HG03439 (cell line): ENCODE data around the gene MSX2.

Source experiments
- ATAC-seq: cut with Tn5 transposase; IDR thresholded peaks from one replicate; pipeline ENCODE4 v1.9.1; 2021; ENCODE audit warnings: mild to moderate bottlenecking, moderate library complexity; ENCODE audit not compliant: unreplicated experiment

The MSX2 gene

DNA sequence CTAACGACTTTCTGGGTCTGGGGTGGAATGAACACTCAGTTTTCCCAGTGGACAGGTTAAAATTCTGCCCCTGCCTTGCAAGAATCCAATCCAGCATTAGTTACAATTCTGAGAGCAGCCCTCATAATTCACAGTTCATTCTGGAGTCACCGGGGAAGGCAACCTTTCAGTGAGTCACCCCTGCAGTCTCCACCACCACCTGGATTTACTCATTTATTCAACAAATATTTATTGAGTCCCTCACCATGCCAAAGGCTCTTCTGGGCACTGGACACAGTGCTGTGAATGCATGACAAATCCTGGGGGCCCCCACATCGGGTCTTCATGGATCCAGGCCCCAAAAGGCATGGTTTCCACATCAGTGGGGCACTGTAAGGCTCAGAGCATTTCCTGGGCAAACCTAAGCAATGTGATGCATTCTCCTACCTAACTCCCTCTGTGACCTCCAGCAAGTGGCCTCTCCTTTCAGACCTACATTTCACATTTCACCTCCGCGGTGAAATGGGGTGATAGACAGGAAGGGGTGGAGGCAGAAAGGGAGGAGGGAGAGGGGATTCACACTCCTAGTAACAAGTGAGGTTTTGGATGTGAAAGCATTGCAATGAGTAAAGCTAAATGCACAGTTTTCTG is 6.4 kb upstream of the MSX2 start:
- no peak for ATAC-seq

GRCh38 chr5:174718880-174719610 is 5.3 kb upstream of the MSX2 start:
- no peak for ATAC-seq

DNA sequence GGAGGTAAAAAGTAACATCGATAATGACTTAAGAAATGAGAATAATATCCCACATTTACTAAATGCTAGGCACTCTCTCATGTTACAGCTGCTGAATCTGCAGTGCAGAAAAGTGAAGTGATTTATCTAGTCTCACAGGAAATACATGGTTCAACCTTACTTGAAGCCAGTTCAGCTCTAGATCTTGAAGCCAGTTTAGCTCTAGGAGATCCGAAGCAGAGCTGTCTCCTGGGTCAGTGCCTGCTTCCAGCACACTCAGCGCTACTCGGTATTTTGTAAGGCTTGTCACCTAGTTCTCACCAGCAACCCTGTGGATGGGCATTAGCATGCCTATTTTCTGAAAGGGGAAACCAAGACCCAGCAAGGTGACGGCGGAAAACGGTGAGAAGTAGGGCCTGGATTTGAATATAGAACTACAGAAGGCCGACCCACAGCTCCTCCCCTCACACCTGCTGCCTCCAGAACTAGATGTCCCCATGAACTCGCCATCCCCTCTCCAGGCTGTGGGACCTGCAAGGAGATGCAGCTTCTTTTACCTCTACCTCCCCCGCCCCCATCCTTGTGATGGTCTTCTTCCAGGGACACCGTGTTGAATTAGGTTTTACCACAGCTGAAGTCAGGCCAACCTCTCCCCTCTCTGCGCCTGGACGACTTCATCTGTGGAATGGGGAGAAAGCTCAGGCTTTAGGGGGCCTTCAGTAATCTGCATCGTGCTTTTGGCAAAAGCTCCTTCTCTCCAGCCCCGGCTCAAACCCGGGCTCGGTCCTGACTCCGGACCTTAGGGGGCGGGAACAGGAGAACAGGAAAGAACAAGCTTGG is 4.4 kb upstream of the MSX2 start:
- ATAC-seq, result no peak

- ATAC-seq, result no peak
Measured at GRCh38 chr5:174720612-174721529, 3.5 kb upstream of the MSX2 start.

- ATAC-seq, result no peak
Measured at GRCh38 chr5:174721530-174722432, 2.6 kb upstream of the MSX2 start.

GRCh38 chr5:174722500-174722899 is 1.9 kb upstream of the MSX2 start:
- no peak for ATAC-seq

DNA sequence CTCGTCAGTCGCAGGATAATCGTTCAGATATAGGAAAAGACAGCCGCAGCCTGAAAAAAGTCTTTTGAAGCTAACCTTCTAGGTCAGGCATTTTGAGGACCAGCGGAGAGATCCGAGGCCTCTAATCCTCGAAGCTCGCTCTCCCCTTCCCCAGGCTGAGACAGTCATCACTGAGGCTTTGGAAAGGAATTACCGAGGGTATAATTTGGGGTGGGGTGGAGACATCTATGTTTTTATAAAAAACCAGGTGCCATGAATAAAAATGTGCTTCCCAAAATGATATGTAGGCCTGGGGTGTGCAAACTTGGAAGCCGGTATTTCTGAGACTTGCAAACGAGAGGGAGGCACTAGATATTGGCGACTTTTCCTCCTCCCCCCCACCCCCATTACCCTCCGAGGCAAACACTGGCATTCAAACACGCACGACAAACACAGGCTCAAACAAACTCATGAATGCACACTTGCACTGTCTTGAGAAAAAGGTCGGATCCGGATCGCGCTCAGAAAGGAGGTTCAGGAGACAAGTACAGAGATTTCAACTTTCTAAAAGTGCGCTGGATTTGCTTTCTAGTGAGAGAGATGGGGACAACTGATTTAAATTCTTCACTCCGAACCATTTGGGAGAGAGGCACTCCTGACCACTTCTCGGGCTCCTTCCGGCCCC is 935 bp upstream of the MSX2 start:
- no peak for ATAC-seq

DNA sequence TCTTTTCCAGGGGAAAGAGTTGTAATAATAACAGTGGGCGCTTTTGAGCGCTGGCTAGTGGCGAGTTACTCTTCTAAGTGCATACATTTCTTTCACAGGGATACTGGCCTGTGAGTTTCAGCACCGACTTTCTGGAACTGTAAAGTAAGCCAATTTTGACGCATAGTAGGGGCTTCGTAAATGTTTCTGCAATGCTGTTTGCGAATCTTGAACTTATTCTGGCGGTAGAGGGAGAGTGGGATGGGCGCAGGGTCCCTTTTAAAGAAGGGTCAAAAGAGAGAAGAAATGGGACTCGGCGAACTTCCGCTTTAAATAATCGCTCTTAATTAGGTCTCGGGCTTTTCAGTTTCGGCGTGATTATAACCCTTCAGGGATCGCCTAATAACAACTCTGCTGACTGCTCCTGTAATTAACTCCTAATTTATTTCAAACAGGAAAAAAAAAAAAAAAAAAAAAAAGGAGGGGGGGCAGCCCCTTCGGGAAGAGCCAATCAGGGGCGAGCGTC is 351 bp upstream of the MSX2 start:
- no peak for ATAC-seq

DNA sequence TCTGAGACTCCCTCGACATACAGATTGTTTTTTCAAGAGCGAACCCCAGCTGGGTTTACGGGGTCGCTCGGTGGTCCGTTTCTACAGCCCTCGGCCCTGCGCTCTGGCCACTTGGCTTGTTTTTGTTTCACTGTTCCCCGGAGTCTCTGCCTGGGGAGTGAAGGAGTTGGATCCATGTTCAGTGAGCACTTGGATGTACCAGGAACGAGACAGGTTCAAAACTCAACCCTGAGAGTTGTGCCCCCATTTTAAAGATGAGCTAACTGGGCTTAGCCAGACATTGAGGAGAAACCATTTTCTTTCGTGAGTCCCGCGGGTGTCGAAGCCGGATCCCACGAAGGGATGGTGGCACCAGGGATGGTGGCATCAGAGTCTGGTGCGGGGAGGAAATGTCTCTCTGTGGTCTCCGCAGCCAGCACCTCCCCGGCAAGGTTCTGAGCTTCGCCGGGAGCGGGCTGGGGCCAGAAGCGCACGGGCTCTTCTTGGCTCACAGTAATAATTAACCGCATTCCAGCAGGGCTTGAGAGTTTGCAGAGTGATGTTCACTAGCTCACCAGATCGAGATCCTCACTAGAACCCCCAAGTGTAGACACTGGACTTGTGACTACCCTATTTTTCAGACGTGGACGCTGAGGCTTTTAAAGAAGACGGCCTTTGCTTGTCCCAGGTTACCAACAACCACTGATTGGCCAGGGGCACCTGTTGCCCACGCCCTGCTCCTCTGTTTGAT is 1.0 kb downstream of the MSX2 start:
- ATAC-seq, result no peak

DNA sequence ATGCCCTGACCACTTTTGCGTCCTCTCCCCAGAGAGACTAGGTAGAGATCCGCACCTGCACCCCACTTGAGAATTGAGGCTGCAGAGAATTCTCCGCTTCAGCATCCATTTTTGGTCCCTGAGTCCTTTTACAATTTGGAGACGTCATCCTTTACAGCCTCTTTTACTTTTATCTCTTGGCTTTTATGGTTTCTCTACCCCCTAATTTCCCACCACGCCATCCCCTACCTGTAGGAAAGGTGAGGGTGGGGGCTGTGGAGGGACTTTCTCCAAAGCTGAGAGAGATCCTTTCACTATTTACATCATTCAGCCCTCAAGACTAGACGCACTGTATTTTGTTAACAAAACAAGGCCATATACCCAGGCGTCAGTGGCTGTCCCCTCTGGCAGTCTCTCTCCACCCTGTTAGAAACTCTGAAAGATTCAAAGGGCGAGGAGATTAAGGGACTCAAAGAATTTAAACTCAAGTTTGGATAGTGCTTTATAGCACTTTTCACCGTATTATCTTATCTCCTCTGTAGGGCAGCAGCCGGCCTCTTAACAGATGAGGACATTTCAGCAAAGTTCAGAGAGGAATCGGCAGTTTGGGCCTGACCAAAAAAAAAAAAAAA is 1.7 kb downstream of the MSX2 start:
- no peak for ATAC-seq

- no peak for ATAC-seq
Measured at GRCh38 chr5:174726916-174727793, 2.8 kb downstream of the MSX2 start.

DNA sequence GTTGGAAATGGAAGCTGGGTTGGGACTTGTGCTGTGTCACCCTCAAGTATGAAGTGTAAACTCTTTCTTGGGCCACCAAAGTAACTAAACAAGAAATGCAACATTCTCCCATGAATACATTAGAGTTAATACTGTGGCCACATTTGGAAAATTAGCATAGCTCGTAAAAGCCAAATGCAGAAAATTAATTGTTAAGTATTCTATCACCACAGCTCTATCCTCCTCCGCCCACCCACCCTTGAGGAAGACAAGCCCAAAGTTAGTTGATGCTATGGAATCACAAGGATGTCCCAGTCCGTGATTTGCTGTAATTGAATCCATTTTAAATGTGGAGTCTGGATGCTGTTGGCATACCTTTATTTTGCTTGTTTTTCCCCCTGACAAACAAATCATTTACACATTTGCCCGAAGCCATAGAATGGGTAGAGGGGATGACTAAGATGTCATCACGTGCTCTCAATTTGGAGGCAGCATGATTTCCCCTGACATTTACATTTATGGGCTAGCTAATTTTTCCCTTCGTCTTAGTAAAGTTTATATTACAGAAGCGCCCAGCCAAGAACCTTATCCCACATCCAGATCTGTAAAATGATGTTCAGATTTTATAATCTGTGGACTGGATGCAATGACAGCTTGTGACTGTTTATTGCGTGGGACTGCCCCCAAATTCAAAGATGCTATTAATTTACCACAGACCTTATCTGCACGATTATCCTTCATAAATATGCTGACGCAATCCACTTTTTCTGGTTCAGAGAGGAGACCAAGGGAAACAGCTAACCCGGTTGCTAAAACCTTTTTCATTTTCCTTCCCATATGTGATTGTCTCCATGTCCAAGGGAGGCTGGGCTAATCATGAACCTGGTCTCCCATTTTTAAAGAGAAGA is 3.7 kb downstream of the MSX2 start:
- no peak for ATAC-seq

- no peak for ATAC-seq
Measured at GRCh38 chr5:174729075-174729680, 4.8 kb downstream of the MSX2 start.

DNA sequence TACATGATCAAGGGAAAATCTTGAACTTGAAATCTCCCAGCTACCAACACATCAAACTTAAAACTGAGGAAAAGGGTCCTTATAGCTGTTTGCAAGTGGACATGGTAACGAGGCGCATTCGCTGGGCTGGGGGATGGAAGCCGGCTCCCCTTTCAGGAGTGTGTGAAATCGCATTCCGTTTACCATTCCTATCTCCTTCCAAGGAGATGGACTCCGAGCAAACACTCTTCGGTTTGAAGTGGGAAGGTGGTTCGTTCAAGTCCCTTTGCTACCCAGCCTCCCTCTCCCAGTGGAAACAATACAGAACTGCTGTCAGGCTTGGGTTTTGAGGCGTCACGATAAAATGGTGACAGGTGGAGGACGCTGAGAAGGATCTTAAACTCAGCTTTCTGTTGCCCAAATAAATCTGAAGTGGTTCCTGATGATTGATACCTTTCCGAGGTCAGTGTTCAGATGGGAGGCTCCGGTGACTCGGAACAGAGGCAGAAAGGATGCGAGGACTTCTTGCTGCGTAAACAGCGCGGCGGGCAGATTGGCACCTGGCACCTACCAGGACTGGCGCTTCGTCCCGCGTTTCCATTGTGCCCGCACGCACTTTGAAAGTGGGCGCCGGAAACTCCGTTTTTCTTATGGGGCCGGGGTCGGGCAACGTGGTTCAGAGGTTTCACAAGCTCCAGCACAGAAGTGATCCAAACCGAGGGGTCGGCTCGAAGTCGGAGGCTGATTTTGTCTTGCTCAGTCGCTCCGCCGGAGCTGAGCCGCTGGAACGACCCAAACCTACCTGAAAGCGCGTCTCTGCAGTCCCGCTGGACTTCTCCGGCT is 7.0 kb downstream of the MSX2 start:
- no peak for ATAC-seq
